K562 treated with DMSO at 1 percent for 24 hours (cell line): ENCODE measurements around the gene CXorf49B. TPM values are rescaled to one million over a fixed set of nuclear protein-coding genes. Genes with fewer than 3 reads are reported as not detected.

Source experiments
- total RNA-seq: library from RNA; unstranded; fragments of 300-600 nt; gene quantifications from 2 replicates; pipeline ENCODE4 v1.2.3, GENCODE V29; 2022; ENCODE audit warnings: low read depth; ENCODE audit not compliant: insufficient read depth

Gene CXorf49B
- not detected in 2 replicates for total RNA-seq

DNA sequence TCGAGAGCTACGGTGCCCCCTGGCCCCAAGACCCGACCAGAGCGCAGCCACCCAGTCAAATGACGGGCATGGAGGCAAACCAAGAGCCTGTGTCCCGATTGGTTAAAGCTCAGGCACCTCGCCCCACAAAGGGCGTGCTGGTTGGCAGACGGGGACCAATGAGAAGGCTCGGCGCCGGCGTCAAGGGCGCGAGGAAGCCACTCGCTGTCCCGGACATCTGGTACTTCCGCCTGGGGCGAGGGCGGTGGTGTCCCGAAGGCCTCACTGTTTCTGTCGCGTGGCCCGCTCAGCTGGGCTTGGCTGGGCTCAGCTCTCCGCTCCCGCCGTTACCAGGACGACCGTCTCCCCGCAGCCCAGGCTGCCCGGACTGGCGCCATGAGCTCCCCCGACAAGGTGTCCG, at the start of gene CXorf49B:
TSS of gene CXorf49B (plus strand) at position 301 of the 400 bp plus-strand sequence. CDS start at position 376, 75 bp downstream.

DNA sequence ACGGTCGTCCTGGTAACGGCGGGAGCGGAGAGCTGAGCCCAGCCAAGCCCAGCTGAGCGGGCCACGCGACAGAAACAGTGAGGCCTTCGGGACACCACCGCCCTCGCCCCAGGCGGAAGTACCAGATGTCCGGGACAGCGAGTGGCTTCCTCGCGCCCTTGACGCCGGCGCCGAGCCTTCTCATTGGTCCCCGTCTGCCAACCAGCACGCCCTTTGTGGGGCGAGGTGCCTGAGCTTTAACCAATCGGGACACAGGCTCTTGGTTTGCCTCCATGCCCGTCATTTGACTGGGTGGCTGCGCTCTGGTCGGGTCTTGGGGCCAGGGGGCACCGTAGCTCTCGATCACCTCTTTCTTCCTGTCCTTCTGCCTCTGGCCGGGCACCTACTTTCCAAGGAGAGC, 45.0 kb upstream of the CXorf49B start, which contains the start of gene CXorf49:
TSS of gene CXorf49 (minus strand) at position 101 of the 400 bp plus-strand sequence. CDS start 134 bp downstream, outside the sequence.

Other genes with a start within 250 kb of the CXorf49B start
- 45.8 and 46.7 TPM in 2 replicates for gene OGT, start 230.2 kb upstream of the CXorf49B start, total RNA-seq
- gene GCNA, start 184.9 kb upstream of the CXorf49B start, total RNA-seq = 1.3 and 2.6 TPM in 2 replicates
- not detected in 2 replicates for gene CXCR3, start 144.8 kb upstream of the CXorf49B start, total RNA-seq
- not detected in 2 replicates for gene CXorf49, start 45.1 kb upstream of the CXorf49B start, total RNA-seq
- 0.15 TPM in 1 of 2 replicates, not detected in the other for gene NHSL2, start 147.5 kb downstream of the CXorf49B start, total RNA-seq